Subcutaneous adipose tissue (tissue), 4 donors: ENCODE measurements around the gene SYP. TPM values are rescaled to one million over a fixed set of nuclear protein-coding genes. Genes with fewer than 3 reads are reported as not detected.

ENCODE experiments used
- total RNA-seq, 4 donors: library from RNA; depleted of rRNA; stranded (reverse); fragments of >200 nt; gene quantifications; one replicate each; pipeline ENCODE4 v1.1.0, GENCODE V29; 2016
- TF ChIP-seq, protein P1 (sequence below): fragments of 450-650 bp; IDR thresholded peaks from one replicate; pipeline ENCODE4 v1.5.1; 2016; ENCODE audit warnings: low read depth, mild to moderate bottlenecking, control low read depth, antibody characterized with exemption, moderate library complexity

SYP gene
- total RNA-seq, 4 donors from 2014 or later, result 0.16 to 2.4 (median 0.91) TPM

DNA sequence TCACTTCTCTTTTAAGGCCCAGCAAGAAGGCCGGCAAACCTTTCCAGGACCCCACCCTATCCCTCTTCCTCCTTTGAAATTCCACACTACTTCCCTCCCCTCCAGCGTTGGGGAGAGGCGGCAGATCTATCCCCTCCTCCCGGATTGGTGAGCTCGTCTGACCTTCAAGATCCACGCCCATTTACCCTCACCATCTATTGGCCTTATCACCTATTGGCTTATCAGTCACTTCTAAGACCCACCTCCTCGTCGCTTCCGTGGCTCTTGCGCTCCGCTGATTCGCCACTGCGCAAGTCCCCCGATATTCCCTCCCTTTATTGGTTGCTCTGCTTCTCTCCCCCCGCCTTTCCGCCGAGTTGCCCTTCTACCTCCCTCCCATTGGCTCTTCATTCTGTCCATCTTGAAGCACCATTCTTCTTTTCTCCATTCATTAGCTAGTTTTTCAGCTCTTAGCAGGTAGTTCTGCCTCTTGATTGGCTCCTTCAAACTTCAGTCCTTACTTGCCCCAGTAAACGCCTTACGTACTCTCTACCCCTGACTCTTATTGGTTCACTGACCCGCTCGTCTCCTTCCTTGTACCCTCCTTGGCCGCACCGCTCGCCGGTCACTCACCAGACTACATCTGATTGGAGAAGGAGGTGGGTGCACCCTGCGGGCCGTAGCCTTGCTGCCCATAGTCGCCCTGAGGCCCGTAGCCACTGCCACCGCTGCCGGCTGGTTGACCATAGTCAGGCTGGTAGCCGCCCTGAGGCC is 9.0 kb downstream of the SYP start:
- TF ChIP-seq, protein P1, sequence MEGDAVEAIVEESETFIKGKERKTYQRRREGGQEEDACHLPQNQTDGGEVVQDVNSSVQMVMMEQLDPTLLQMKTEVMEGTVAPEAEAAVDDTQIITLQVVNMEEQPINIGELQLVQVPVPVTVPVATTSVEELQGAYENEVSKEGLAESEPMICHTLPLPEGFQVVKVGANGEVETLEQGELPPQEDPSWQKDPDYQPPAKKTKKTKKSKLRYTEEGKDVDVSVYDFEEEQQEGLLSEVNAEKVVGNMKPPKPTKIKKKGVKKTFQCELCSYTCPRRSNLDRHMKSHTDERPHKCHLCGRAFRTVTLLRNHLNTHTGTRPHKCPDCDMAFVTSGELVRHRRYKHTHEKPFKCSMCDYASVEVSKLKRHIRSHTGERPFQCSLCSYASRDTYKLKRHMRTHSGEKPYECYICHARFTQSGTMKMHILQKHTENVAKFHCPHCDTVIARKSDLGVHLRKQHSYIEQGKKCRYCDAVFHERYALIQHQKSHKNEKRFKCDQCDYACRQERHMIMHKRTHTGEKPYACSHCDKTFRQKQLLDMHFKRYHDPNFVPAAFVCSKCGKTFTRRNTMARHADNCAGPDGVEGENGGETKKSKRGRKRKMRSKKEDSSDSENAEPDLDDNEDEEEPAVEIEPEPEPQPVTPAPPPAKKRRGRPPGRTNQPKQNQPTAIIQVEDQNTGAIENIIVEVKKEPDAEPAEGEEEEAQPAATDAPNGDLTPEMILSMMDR, result no peak

DNA sequence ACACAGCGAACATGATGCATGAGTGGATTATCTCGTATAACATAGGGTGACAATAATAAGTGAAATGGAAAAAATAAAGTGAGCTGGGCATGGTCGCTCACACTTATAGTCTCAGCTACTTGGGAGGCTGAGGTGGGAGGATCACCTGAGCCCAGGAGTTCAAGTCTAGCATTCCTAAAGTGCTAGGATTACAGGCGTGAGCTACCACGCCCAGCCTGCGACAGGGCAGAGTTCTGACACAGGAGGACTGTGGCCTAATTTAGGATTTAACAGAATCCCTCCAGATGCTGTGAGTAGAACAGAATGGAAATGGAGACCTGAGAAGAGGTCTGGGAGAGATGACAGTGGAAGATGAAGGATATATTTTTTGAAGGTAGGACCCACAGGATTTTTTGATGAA is 10.4 kb downstream of the SYP start:
- TF ChIP-seq, protein P1, result no peak

DNA sequence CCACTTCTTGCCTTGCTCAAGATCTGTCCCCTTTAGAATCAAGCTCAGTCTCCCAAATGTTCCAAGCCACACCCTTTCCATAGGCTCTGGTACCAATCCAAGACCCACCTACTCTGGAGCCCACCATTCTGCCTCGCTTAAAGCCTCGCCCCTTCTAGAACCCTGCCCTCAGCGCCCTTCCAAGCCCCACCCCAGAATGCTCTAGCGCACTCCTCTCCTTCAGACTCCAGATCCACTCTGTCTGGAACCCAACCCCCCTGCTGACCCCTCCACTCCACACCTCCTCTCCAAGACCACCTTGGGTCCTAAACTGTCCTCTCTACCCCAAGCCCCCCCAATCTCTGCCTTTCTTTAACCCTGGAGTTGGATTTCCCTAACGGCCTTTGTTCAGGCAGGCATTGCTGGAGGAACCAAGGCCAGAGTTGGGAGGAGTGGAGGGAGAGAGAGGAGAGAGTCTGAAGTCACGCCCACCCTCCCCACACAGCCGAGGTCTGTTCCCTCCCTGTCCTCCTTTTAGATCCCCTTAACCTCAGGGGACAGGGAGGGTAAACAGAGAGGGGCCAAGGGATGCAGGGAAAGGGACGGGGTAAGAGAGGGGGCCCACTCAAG is 11.4 kb downstream of the SYP start:
- TF ChIP-seq, protein P1, result no peak

DNA sequence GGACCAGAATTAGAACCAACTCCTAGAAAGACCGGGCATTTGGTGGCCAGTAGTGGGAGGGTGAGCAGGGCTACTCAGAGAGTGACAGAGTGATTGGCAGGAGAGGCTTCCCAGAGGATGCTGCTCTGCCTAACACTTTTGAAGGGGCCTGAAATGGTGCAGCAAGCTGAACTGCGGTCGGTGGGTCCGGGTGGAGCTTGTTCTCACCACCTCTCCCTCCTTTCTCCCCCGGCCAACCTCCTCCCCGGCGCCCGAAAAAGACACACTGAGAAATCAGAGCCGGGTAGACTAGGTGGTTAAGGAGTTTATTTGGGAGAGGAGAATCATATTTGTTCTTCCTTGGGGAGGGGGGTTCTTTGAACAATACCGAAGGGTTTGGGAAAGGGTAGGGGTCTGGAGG is 12.5 kb downstream of the SYP start:
- TF ChIP-seq, protein P1, result no peak

DNA sequence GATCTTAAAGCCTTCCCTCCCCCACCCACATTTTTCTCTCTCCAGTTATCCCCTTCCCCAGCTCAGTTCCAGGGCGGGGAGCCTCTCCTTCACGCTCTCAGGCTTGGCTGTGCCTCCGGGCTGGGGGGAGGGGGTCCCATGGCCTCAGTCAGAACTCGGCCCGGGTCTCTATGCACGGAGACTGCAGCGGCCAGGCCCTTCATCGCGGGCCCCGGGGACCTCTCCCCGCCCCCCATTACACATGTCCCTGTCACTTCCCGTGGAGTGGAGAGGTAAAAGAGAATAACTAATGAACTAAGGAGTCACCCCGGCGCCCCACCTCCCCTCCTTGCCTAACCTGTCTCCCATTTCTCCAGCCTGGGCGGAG is 13.0 kb downstream of the SYP start:
- TF ChIP-seq, protein P1, result no peak

DNA sequence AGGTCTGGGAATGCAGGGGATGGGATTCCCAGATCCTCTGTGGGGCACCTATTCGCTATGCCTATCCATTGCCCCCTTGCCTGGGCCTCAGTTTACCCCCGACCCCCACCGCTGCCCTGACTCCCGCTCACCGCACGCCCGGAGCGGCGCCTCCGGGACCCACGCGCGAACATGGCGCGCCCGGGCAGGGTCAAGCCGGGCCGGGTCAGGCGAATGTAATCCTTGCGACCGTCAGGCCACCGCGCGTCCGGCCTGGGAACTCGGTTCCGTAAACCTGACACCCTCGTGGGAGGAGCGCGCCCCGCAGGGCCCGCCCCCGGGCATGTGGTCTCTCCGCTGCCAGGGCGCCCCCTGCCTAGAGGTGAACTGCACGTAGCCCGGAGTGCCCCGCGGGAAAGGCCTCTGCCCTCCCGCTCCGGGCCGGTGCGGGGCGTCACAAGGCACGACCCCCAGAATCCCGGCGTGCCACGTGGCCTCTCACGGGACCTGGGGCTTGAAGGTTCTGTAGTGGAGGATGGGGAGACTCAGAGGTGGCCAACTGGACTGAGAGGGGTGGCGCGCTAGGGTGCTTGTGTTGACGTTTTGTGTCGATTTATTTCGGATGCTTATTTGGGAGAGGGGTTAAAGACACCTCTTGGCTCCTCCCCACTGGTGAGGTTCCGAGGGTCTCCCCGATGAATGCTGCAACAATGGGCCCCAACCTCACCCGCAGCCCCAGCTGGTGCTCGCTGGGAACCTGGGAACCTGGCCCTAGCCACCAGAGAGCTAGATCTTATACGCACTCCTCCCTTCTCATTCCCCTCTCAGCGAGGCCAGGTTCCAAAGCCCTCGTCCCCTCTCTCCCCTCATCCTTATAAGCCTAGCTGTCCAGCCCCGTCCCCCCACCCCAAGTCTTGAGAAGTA is 13.6 kb downstream of the SYP start, which contains the start of gene PRICKLE3:
Gene PRICKLE3, minus strand, starts transcription at position 249 of the 903 bp plus-strand sequence. Its CDS starts 76 bp downstream, at position 173.
- TF ChIP-seq, protein P1, result no peak
